Stimulated activated CD4-positive, alpha-beta T cell treated with anti-CD3 and anti-CD28 coated beads, TNF-alpha, amount 100 ng/mL, for 1 hour (primary cell): ENCODE data around the gene RNF224.
"Not testable (repeated sequence)": the region's sequence is repeated elsewhere in the genome, so short reads cannot be mapped to it uniquely, and the experiment has no call there.

Source experiments
- DNase-seq, 3 donors: peaks; one replicate each; pipeline ENCODE4 v3.0.0-alpha.2; 2020; ENCODE audit warnings: low read depth in 3 of 3, low spot score in 1 of 3

The RNF224 gene

GRCh38 chr9:137236936-137237421 is 9.7 kb downstream of the RNF224 start:
- DNase-seq = no peak

DNA sequence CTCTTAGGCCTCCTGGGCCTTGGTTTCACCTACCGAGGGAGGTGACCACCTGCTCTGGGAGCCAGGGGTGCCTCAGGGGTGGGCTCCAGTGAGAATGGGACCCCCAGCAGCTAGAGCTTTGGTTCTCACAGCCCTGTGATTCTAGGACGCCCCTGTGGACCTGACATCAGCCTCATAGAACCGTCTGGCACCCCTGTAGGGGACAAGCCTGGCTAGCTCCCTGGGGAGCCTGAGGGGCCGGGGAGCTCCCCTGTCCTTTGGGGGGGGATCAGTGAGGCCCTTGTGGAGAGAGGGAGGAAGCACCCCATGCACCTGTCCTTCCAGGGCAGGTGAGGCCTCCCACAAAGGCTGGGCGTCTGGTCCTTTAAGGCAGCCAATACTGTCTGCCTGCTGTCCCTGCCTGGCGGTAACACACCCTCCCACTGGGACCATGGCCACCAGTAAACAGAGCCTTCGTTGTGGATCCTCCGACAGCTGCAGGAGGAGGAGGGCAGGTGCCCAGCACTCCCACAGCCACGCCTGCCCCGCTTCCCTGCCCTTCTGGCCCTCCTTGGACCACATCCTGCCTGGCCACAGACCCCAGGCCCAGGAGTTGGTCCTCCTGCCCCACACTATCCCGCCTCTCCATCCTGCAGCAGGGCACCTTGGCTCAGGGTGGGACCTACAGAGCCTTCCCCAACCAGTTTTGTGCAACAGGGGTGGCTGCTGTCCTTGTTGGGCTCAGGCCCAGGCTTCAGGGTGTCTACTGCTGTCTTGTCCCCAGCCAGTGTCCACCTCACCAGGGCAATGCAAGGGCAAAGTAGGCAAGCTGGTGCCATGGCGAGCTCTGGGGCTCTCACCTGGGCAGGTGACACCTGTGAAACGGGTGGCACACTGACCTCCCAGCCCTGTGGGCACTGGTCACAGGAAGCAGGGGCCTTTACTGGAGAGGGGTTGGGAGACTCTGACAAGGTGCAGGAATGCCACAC is 10.7 kb downstream of the RNF224 start:
- no peak for DNase-seq

- not testable (repeated sequence) for DNase-seq
These were observed 12.4 kb downstream of the RNF224 start for GRCh38 chr9:137239541-137240200.

DNA sequence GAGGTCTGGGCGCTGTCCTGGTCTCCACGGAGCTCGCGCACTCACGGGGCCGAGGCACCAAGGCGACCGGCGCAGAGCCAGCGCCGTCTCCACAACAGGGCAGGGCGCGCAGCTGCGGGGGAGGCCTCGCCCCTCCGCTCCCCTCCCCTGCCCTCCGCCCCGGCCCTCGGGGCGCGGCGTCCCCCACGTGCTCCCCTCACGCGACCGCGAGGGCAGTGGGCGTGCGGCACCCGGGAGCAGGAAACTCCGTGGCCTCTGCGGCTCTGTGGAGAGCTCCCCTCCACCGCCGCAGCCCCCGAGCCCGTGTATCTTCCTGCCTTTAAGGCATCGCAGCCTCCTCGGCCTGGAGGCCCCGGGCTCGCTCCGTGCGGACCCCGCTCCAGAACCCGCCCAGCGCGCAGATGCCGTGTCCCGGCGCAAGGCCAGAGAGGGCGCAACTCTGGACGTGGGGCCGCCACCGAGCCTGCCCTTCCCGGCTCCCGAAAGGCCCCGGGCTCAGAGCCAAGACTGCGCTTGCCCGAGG is 13.1 kb downstream of the RNF224 start:
- peak in 1 of 3 donors; percentile 52 for DNase-seq

DNA sequence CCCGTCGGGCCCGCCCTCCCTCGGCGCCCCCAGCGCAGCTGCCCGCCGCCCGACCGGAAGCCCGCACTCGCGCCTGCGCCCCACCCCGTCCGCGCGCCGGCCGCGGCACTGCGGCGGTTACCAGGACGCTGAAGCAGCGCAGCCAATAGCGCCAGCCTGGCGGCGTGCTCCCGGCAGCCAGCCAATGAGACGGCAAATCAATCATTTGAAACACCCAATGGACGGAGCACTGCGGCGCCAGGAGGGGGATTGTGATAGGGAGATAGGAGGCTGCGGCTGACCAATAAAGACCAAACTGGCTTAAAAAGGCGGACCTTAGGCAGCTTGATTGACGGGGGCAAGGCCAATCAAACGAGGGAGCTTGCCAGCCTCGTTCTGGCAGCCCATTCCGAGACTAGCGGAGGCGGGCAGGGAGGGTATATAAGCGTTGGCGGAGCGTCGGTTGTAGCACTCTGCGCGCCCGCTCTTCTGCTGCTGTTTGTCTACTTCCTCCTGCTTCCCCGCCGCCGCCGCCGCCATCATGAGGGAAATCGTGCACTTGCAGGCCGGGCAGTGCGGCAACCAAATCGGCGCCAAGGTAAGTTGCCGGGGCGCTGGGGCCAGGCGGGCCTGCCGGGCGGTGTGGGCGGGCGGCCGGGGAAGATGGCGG is 13.7 kb downstream of the RNF224 start, which contains the start of gene TUBB4B:
TSS of gene TUBB4B (plus strand) at position 447 of the 649 bp plus-strand sequence. CDS start at position 521, 74 bp downstream.
- peak; percentile 87 to 99 (median 97) for DNase-seq

DNA sequence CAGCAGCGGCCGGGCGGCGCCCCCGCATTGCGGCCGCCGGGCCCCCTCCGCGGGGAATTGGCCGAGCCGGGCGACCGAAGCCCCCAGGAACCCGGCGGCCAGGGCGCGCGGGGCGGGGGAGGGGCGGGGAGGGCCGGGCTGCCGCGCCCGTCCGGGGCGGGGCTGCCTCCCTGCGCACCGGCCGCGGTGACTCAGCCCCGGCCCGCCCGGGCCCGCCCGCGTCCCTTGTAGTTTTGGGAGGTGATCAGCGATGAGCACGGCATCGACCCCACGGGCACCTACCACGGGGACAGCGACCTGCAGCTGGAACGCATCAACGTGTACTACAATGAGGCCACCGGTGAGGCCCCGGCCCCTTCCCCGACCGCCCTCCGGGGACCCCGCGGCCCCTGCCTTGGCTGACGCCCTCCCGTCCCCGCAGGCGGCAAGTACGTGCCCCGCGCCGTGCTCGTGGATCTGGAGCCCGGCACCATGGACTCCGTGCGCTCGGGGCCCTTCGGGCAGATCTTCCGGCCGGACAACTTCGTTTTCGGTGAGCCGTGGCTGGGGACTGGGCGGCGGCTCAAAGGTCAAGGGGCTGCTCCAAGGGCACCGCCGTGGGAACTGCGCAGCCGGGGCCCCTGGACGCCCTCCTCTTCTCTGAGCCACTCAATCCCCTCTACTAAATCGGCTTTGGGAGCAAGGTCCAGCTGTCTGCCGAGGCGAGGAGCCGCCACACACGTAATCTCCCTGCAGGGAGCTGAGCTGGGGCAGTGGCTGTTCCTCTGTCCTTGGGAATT is 14.4 kb downstream of the RNF224 start:
- peak; percentile 36 to 61 (median 53) for DNase-seq

- no peak for DNase-seq
These were observed 15.2 kb downstream of the RNF224 start for GRCh38 chr9:137242269-137243203.

- not testable (repeated sequence) for DNase-seq
These were observed 15.9 kb downstream of the RNF224 start for GRCh38 chr9:137243266-137243625.

DNA sequence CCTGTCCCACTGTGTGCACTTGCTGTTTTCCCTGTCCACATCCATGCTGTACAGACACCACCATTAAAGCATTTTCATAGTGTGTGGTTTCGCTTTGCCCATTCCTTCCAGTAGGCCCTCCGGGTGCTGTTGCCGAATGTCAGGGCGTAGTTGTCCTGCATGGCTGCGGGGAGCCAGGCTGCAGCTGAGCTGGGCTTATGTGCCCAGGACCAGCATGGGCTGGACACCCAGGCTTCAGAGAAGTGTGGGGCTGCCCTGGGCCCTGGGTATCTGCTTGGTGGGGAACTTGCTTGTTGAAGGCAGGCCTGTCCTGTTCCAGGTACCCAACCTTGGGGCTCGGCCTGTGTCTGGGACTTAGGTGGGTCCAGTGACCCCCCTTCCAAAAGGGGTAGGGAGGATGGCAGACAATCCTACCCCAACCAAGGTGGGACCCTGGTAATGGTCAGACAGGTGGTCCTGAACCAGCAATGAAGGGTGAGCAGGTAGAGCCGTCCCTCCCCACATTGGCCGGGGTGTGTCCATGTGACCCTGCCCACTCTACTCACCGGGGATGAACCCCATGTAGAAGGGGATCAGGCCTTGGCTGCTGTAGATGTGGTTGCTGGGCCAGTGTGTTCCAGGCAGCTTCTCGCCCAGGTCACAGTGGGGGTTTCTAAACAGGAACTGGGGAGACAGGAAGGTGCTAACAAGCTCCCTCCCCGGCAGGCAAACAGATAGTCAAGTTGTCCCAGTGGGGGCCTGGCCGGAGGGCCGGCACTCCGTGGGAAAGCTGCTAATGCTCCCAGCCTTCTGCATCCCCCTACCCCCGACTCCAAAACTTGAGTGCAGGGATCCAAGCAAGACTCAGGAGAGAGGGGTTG is 16.6 kb downstream of the RNF224 start:
- DNase-seq = no peak

- DNase-seq = no peak
These were observed 17.5 kb downstream of the RNF224 start for GRCh38 chr9:137244486-137245449.

- DNase-seq = no peak
These were observed 18.4 kb downstream of the RNF224 start for GRCh38 chr9:137245450-137246421.

DNA sequence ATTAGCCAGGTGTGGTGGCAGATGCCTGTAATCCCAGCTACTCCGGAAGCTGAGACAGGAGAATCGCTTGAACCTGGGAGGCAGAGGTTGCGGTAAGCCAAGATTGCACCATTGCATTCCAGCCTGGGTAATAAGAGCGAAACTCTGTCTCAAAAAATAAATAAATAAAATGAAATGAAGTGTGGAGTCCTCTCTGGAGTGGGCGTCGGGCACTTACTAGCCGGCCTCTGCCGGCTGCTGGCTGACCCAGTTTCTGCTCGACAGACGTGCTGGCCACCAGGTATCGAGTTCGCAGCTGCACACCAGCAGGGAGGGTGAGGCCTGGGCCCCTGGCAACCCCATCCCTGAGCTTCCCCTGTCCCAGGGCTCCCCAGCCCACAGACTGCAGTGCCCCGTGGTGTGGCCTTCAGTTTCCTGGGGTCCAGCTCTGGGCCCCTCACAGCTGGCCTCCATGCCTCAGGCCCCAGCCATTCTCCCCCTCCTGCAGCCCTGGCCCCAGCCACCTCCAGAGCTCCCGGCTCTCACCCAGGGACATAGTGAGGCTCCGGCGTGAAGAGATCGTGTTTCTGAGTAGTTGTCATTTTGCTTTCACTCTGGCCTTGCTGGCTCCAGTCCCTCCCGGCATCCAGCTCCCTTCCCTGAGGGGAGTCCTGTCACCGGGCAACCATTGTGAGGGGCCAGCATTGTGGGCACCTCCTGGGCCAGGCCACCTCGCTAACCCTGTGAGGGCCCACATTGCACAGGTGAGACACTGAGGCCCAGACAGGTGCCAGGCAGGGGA is 20.0 kb downstream of the RNF224 start:
- DNase-seq = no peak

- DNase-seq = no peak
These were observed 20.5 kb downstream of the RNF224 start for GRCh38 chr9:137247916-137248175.

- no peak for DNase-seq
These were observed 23.3 kb downstream of the RNF224 start for GRCh38 chr9:137250329-137251193.

GRCh38 chr9:137251194-137251461 is 23.8 kb downstream of the RNF224 start, which contains the start of gene STPG3:
Gene STPG3 (plus strand): TSS chr9:137251286. CDS start chr9:137251287, 1 bp downstream.
- DNase-seq = no peak
